Panc1 (cell line): ENCODE data around the gene DMTF1.

ENCODE experiments used
- CTCF ChIP-seq: fragments of 450-650 bp; IDR thresholded peaks from 2 replicates; pipeline ENCODE4 v1.5.1; 2017; ENCODE audit warnings: mild to moderate bottlenecking
- SIN3A ChIP-seq: IDR thresholded peaks from 2 replicates; pipeline ENCODE4 v1.6.1; 2012; ENCODE audit warnings: low read depth, mild to moderate bottlenecking, low read length, moderate library complexity, borderline replicate concordance; ENCODE audit not compliant: insufficient read depth
- TCF7L2 ChIP-seq: IDR thresholded peaks from 2 replicates; pipeline ENCODE4 v1.6.1; 2011; ENCODE audit warnings: mild to moderate bottlenecking, low read depth, low read length, inconsistent platforms

DNA sequence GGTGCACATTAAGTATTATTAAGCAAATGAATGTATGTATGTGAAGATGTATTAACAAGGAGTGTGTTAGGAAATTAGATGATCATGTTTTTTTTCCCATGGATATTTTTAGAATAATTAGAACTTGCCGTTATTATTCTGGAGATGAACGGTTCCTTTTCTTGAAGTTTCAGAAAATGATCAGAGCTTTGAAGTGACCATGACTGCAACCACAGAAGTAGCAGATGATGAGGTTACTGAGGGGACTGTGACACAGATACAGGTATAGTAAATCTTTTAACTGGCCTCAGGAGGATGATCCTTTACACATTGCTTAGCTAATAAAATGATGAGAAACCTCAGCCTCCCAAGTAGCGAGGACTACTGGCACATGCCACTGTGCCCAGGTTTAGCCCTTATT is 18.6 kb downstream of the DMTF1 start:
- no peak for TF ChIP-seq CTCF
- no peak for TF ChIP-seq TCF7L2
- TF ChIP-seq SIN3A = no peak
